ENCODE data around the gene PCNX3.

DNA sequence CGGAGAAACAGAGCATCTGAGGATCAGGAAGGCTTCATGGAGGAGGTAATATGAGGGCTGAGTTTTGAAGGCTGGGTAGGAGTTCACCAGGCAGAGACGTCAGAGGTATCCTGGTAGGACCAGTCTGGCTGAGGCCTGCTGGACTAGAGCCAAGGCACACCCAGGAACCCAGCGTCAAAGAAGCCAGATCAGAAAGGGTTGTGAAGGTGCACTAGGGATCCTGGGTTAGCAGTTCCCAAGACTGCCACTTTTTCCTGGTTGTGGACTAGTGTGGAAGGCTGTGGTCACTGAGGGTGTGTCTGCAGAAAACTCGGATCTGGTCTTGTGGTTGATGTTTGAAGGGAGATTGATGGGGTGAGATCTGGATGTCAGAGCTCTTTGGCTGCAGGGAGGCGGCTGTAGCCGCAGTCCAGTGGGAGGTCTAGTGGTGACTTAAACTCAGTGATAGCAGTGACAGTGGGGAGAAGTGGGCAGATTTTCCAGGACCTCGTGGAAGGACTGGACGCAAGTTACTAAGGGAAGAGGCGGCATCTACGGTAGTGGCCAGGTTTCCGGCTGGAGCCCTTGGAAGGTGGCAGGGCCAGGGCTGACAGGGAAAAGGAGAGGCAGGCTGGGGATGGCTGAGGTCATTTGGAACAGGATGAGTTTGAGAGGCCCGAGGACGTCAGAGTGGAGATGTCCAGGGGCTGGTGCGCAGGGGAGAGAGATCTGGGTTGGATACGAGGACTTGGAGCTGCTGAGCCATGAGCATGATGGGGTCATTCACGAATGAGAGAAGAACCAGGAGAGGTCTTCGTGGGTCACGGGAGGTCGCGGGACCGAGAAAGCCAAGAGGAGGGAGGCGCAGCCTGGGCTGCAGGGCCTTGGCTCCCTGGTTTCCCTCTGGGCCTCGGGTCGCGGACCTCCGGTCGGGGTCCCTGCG is 36.3 kb downstream of the PCNX3 start:
- TF ChIP-seq, protein P1, sequence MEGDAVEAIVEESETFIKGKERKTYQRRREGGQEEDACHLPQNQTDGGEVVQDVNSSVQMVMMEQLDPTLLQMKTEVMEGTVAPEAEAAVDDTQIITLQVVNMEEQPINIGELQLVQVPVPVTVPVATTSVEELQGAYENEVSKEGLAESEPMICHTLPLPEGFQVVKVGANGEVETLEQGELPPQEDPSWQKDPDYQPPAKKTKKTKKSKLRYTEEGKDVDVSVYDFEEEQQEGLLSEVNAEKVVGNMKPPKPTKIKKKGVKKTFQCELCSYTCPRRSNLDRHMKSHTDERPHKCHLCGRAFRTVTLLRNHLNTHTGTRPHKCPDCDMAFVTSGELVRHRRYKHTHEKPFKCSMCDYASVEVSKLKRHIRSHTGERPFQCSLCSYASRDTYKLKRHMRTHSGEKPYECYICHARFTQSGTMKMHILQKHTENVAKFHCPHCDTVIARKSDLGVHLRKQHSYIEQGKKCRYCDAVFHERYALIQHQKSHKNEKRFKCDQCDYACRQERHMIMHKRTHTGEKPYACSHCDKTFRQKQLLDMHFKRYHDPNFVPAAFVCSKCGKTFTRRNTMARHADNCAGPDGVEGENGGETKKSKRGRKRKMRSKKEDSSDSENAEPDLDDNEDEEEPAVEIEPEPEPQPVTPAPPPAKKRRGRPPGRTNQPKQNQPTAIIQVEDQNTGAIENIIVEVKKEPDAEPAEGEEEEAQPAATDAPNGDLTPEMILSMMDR (conservative IDR thresholded peaks at IDR 0.05; ENCODE audit: low read length): no peak
- TF ChIP-seq EZH2phosphoT487 (IDR thresholded peaks at IDR 0.05; ENCODE audit: borderline replicate concordance): no peak
